ENCODE measurements around the gene GRAMD4. TPM values are rescaled to one million over a fixed set of nuclear protein-coding genes. Genes with fewer than 3 reads are reported as not detected.

Gene GRAMD4
- total RNA-seq, 1 experiment from 2014 or later, result 25.3 TPM

DNA sequence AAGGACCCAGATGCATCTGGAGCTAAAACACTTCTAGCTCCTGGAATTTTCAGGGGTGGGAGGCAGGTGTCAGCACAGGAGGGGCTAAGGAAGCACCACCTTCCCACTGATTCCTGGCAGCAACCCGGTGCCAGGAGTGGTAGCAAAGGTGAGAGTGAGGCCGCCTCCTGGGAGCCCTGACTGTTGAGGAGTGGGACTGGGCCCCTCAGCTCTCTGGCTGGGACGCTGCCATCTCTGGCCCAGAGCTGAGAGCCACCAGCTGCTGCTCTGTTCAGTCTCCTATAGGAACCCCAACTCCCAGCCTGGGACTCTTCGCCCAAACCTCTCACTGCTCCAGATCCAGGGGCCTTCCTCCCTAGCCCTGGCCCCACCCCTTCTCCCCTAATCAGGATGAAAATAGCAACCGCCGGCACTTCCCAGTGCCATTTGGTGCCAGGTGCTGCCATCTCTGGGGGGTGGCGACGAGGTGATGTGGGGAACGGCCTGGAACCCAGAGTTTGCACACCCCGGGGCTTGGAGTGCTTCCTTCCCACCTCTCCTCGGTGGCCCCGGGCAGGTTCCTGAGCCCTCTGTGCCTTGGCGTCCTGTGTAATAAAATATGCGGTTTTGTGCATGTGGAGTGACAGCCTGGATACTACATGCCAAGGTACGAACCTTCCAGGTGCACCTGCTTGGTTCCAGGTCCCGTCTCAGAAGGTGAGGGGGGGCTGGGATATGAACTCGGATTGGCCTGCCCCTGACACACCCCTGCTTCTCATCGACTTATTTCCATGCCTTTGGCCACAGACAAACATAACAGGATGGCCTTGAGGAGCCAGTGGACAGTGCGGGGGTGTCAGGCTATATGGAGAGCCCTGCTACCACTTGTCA, 47.0 kb upstream of the GRAMD4 start:
- BruUV-seq (replicated peaks), result no TSS peak
- CTCF ChIA-PET, result no interaction called here

GRCh38 chr22:46573781-46574437, 46.3 kb upstream of the GRAMD4 start:
- H3K9me2 ChIP-seq (replicated peaks; ENCODE audit: low read length), result no peaks in the 10 kb centered on the region
- ATAC-seq (no peak), DNase-seq (no peak)
- H3F3A ChIP-seq (ENCODE audit: low read length, unreplicated experiment), result peaks cover 3% of the 10 kb centered on the region
- H3K4me3 ChIP-seq (ENCODE audit: low read length), result no peak overlapping the region
- H2AFZ ChIP-seq (ENCODE audit: low read length), result no peak overlapping the region
- H3K9ac ChIP-seq (ENCODE audit: low read length), result no peak overlapping the region
- H3K79me2 ChIP-seq (ENCODE audit: low read length), result peaks cover 14% of the 10 kb centered on the region
- CTCF ChIA-PET, result no interaction called here
- no peaks in the 10 kb centered on the region for H3K9me3 ChIP-seq (ENCODE audit: low read length)
- intact Hi-C loops (cut with micrococcal nuclease), result no loop called here
- no peak overlapping the region for H3K4me2 ChIP-seq (ENCODE audit: low read length)
- TF ChIP-seq EZH2phosphoT487 (IDR thresholded peaks at IDR 0.05; ENCODE audit: borderline replicate concordance, low read length), result no peak
- TF ChIP-seq EZH2 (IDR thresholded peaks at IDR 0.05; ENCODE audit: low read length, unreplicated experiment), result no peak
- TF ChIP-seq, protein P1, sequence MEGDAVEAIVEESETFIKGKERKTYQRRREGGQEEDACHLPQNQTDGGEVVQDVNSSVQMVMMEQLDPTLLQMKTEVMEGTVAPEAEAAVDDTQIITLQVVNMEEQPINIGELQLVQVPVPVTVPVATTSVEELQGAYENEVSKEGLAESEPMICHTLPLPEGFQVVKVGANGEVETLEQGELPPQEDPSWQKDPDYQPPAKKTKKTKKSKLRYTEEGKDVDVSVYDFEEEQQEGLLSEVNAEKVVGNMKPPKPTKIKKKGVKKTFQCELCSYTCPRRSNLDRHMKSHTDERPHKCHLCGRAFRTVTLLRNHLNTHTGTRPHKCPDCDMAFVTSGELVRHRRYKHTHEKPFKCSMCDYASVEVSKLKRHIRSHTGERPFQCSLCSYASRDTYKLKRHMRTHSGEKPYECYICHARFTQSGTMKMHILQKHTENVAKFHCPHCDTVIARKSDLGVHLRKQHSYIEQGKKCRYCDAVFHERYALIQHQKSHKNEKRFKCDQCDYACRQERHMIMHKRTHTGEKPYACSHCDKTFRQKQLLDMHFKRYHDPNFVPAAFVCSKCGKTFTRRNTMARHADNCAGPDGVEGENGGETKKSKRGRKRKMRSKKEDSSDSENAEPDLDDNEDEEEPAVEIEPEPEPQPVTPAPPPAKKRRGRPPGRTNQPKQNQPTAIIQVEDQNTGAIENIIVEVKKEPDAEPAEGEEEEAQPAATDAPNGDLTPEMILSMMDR (conservative IDR thresholded peaks at IDR 0.05; ENCODE audit: low read depth, low read length), result no peak
- POLR2A ChIA-PET (ENCODE audit: unreplicated experiment), result no interaction called here
- no peaks in the 10 kb centered on the region for H3K36me3 ChIP-seq (ENCODE audit: low read depth, low read length)
- no peak overlapping the region for H3K27ac ChIP-seq (ENCODE audit: low read length)
- no peaks in the 10 kb centered on the region for H4K20me1 ChIP-seq (ENCODE audit: low read length)
- BruUV-seq (replicated peaks), result no TSS peak
- no peaks in the 10 kb centered on the region for H3K27me3 ChIP-seq (ENCODE audit: low read length)
- peaks cover 29% of the 10 kb centered on the region for H3K4me1 ChIP-seq (ENCODE audit: insufficient read depth, low read length)

More for the DNA sequence above, 47.0 kb upstream of the GRAMD4 start:
- Histone ChIP-seq H2AFZ (ENCODE audit: low read length) (no peak overlapping the region), H3K79me2 (ENCODE audit: low read length) (peaks cover 6% of the 10 kb centered on the region), H3K4me2 (ENCODE audit: low read length) (no peak overlapping the region), H3K9me3 (ENCODE audit: low read length) (no peaks in the 10 kb centered on the region), H3F3A (ENCODE audit: low read length, unreplicated experiment) (peaks cover 3% of the 10 kb centered on the region), H3K9me2 (replicated peaks; ENCODE audit: low read length) (no peaks in the 10 kb centered on the region), H3K27me3 (ENCODE audit: low read length) (no peaks in the 10 kb centered on the region), H3K4me1 (ENCODE audit: insufficient read depth, low read length) (peaks cover 28% of the 10 kb centered on the region), H3K27ac (ENCODE audit: low read length) (no peak overlapping the region), H3K4me3 (ENCODE audit: low read length) (no peak overlapping the region), H4K20me1 (ENCODE audit: low read length) (no peaks in the 10 kb centered on the region), H3K36me3 (ENCODE audit: low read depth, low read length) (no peaks in the 10 kb centered on the region), H3K9ac (ENCODE audit: low read length) (no peak overlapping the region)
- ATAC-seq (no peak), DNase-seq (no peak)
- POLR2A ChIA-PET (ENCODE audit: unreplicated experiment), result no interaction called here
- TF ChIP-seq, protein P1 (conservative IDR thresholded peaks at IDR 0.05; ENCODE audit: low read depth, low read length), result no peak
- no peak for TF ChIP-seq EZH2phosphoT487 (IDR thresholded peaks at IDR 0.05; ENCODE audit: borderline replicate concordance, low read length)
- no peak for TF ChIP-seq EZH2 (IDR thresholded peaks at IDR 0.05; ENCODE audit: low read length, unreplicated experiment)
- intact Hi-C loops (cut with micrococcal nuclease), result no loop called here
